ENCODE results near the gene CGREF1.

CGREF1 gene

GRCh38 chr2:27150639-27151230 lies 31.8 kb upstream of the CGREF1 start:
- H3K27me3 ChIP-seq (replicated peaks): peaks cover 5% of the 10 kb centered on the region
- in situ Hi-C loops (cut with HindIII; ENCODE audit: low pct_ligation_motif_present, low sequenced_read_pairs): no loop called here
- H3K36me3 ChIP-seq (replicated peaks): no peaks in the 10 kb centered on the region
- TF ChIP-seq CTCF (IDR thresholded peaks at IDR 0.05; ENCODE audit: low read depth, low read length, missing control alignments): no peak
- no peak for DNase-seq
- H3K27ac ChIP-seq: no peak overlapping the region
- H3K4me3 ChIP-seq (ENCODE audit: low read depth, low read length): no peak overlapping the region

- no peak overlapping the region for H3K27ac ChIP-seq
- no peak for TF ChIP-seq CTCF (IDR thresholded peaks at IDR 0.05; ENCODE audit: low read depth, low read length, missing control alignments)
- in situ Hi-C loops (cut with HindIII; ENCODE audit: low pct_ligation_motif_present, low sequenced_read_pairs): no loop called here
- H3K27me3 ChIP-seq (replicated peaks): peaks cover 5% of the 10 kb centered on the region
- H3K36me3 ChIP-seq (replicated peaks): no peaks in the 10 kb centered on the region
- no peak for DNase-seq
- no peak overlapping the region for H3K4me3 ChIP-seq (ENCODE audit: low read depth, low read length)
These were observed 30.9 kb upstream of the CGREF1 start for GRCh38 chr2:27149570-27150405.

- Histone ChIP-seq H3K27me3 (replicated peaks) (peaks cover 2% of the 10 kb centered on the region), H3K27ac (no peak within 1 kb of the TSS), H3K4me3 (ENCODE audit: low read depth, low read length) (no peak within 1 kb of the TSS), H3K36me3 (replicated peaks) (no peaks in the 10 kb centered on the region)
- DNase-seq: no peak
- no peak for TF ChIP-seq CTCF (IDR thresholded peaks at IDR 0.05; ENCODE audit: low read depth, low read length, missing control alignments)
- in situ Hi-C loops (cut with HindIII; ENCODE audit: low pct_ligation_motif_present, low sequenced_read_pairs): no loop called here
These were observed 30.0 kb upstream of the CGREF1 start, which contains the start of gene TCF23 for GRCh38 chr2:27148801-27149439. TSS of gene TCF23 (plus strand) at chr2:27149004. CDS start at chr2:27149134, 130 bp downstream.

- in situ Hi-C loops (cut with HindIII; ENCODE audit: low pct_ligation_motif_present, low sequenced_read_pairs): no loop called here
- no peak for DNase-seq
- peaks cover 2% of the 10 kb centered on the region for H3K27me3 ChIP-seq (replicated peaks)
- no peak overlapping the region for H3K4me3 ChIP-seq (ENCODE audit: low read depth, low read length)
- H3K36me3 ChIP-seq (replicated peaks): no peaks in the 10 kb centered on the region
- TF ChIP-seq CTCF (IDR thresholded peaks at IDR 0.05; ENCODE audit: low read depth, low read length, missing control alignments): no peak
- no peak overlapping the region for H3K27ac ChIP-seq
These were observed 29.0 kb upstream of the CGREF1 start for GRCh38 chr2:27147935-27148334.

GRCh38 chr2:27145682-27146081 lies 26.8 kb upstream of the CGREF1 start:
- H3K36me3 ChIP-seq (replicated peaks): no peaks in the 10 kb centered on the region
- H3K27me3 ChIP-seq (replicated peaks): peaks cover 2% of the 10 kb centered on the region
- no peak overlapping the region for H3K4me3 ChIP-seq (ENCODE audit: low read depth, low read length)
- no peak overlapping the region for H3K27ac ChIP-seq
- no peak for DNase-seq
- in situ Hi-C loops (cut with HindIII; ENCODE audit: low pct_ligation_motif_present, low sequenced_read_pairs): no loop called here
- no peak for TF ChIP-seq CTCF (IDR thresholded peaks at IDR 0.05; ENCODE audit: low read depth, low read length, missing control alignments)
